ENCODE measurements around the gene RASSF6.
"Not testable (repeated sequence)": the region's sequence is repeated elsewhere in the genome, so short reads cannot be mapped to it uniquely, and the experiment has no call there.

Gene RASSF6, protein sequence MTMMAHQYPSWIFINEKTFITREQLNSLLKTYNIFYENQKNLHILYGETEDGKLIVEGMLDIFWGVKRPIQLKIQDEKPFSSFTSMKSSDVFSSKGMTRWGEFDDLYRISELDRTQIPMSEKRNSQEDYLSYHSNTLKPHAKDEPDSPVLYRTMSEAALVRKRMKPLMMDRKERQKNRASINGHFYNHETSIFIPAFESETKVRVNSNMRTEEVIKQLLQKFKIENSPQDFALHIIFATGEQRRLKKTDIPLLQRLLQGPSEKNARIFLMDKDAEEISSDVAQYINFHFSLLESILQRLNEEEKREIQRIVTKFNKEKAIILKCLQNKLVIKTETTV

DNA sequence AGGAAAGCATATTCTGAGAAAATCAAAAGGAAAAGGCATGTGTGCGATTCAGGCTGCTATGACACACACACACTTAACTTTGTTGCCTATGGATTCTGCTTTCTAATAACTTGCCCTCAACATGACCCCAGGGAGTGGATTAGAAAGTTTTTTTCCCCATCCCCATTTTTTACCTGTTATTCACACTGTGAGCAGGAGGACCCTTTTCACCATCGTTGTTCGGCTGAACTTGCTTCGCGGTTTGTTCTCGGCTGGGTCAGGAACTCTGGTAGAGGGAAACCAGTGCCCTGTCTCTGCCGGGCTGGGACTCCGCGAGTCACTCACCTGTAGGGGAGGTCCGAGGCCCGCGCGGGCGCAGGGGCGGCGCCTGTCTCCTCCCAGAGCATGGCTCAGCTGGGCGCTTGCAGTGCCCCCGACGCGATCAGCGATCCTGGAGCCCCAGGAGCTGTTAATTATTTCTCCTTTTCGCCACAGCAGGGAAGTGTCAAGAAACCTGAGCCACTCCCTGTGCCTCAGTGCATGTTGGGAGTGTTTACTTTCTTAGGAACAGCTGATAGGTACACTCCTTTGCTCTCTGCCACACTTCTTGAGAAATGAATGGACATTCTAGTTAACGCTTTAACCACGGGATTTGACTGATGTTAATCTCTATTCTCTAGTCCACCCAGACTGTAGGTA is at the start of gene RASSF6:
RASSF6 (minus strand) TSS at position 322 of the 678 bp plus-strand sequence. CDS start 8,641 bp downstream, outside the sequence.
- Histone ChIP-seq H3K27ac (ENCODE audit: low read depth, low read length) (no peak within 1 kb of the TSS), H3K9me3 (ENCODE audit: control insufficient read depth, insufficient read depth, low read depth, low read length) (no peaks in the 10 kb centered on the region), H3K4me1 (ENCODE audit: control insufficient read depth, insufficient read depth, low read length) (peaks cover 10% of the 10 kb centered on the region), H3K27me3 (ENCODE audit: control insufficient read depth, insufficient read depth, low read length) (peaks cover 21% of the 10 kb centered on the region), H3K4me3 (ENCODE audit: low read depth, low read length) (peak within 1 kb of the TSS; percentile 54), H3K36me3 (ENCODE audit: control insufficient read depth, insufficient read depth, low read length) (no peaks in the 10 kb centered on the region), H3K9ac (ENCODE audit: low read length) (peak within 1 kb of the TSS; percentile 7)

DNA sequence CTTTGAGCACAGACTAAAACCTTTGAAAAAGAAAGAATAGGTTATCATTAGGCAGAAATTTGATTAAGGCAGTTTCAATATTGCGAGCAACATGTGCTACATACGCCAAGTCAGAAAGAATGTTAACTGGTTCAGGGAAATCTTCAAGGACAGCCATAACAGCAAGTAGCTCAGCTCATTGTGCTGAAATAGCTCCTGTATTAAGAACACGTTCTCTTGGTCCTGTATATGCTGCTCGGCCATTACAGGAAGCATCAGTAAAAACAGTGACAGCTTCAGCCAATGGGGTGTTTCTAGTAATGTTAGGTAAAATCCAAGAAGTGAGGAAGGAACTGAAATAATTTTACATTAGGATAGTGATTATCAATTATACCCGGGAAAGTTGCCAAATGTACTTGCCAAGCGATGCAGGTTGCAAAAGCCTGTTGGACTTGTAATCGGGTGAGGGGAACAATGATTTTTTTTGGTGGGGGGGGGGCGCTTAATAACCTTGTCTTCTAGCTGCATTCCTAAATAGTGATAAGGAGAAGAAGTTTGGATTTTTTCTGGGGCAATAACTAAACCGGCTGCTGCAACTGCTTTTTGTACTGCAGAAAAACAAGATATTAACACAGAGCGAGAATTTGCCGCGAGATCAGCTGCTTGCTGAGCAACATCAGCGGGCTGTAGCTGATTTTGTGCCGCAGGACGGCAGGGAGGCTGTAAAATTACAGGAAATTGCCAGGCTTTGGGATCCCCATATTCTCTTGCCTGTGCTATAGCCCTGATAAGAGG is 49.4 kb upstream of the RASSF6 start:
- H3K9ac ChIP-seq (ENCODE audit: low read length), result no peak overlapping the region
- H3K4me1 ChIP-seq (ENCODE audit: control insufficient read depth, insufficient read depth, low read length), result no peaks in the 10 kb centered on the region
- H3K9me3 ChIP-seq (ENCODE audit: control insufficient read depth, insufficient read depth, low read depth, low read length), result no peaks in the 10 kb centered on the region
- H3K27ac ChIP-seq (ENCODE audit: low read depth, low read length), result no peak overlapping the region
- no peaks in the 10 kb centered on the region for H3K36me3 ChIP-seq (ENCODE audit: control insufficient read depth, insufficient read depth, low read length)
- H3K27me3 ChIP-seq (ENCODE audit: control insufficient read depth, insufficient read depth, low read length), result no peaks in the 10 kb centered on the region
- no peak overlapping the region for H3K4me3 ChIP-seq (ENCODE audit: low read depth, low read length)

DNA sequence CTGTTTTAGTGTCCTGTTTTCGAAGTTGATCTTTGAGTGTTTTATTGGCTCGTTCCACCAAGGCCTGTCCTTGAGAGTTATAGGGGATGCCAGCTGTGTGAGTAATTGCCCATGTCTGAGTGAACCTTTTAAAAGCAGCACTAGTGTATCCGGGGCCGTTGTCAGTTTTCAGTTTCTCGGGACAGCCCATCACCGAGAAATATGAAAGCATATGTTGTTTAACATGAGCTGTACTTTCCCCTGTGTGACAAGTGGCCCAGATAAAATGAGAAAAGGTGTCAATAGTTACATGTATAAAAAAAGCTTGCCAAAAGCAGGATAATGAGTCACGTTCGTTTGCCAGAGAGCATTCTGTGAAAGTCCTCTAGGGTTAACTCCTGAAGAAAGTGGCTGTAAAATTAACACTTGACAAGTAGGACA is 48.6 kb upstream of the RASSF6 start:
- Histone ChIP-seq H3K36me3 (ENCODE audit: control insufficient read depth, insufficient read depth, low read length) (no peaks in the 10 kb centered on the region), H3K9me3 (ENCODE audit: control insufficient read depth, insufficient read depth, low read depth, low read length) (no peaks in the 10 kb centered on the region), H3K27me3 (ENCODE audit: control insufficient read depth, insufficient read depth, low read length) (no peaks in the 10 kb centered on the region), H3K27ac (ENCODE audit: low read depth, low read length) (no peak overlapping the region), H3K9ac (ENCODE audit: low read length) (no peak overlapping the region), H3K4me3 (ENCODE audit: low read depth, low read length) (no peak overlapping the region), H3K4me1 (ENCODE audit: control insufficient read depth, insufficient read depth, low read length) (no peaks in the 10 kb centered on the region)

DNA sequence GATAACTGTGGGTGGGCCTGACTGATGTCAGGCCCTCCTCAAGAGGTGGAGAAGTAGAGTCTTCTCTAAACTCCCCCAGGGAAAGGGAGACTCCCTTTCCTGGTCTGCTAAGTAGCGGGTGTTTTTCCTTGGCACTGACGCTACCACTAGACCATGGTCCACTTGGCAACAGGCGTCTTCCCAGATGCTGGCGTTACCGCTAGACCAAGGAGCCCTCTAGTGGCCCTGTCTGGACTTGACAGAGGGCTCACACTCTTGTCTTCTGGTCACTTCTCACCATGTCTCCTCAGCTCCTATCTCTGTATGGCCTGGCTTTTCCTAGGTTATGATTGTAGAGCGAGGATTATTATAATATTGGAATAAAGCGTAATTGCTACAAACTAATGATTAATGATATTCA is 45.7 kb upstream of the RASSF6 start:
- not testable (repeated sequence) for H3K9ac ChIP-seq (ENCODE audit: low read length); H3K27me3 ChIP-seq (ENCODE audit: control insufficient read depth, insufficient read depth, low read length); H3K36me3 ChIP-seq (ENCODE audit: control insufficient read depth, insufficient read depth, low read length); H3K9me3 ChIP-seq (ENCODE audit: control insufficient read depth, insufficient read depth, low read depth, low read length); H3K27ac ChIP-seq (ENCODE audit: low read depth, low read length); H3K4me3 ChIP-seq (ENCODE audit: low read depth, low read length)
- peaks cover 14% of the 10 kb centered on the region for H3K4me1 ChIP-seq (ENCODE audit: control insufficient read depth, insufficient read depth, low read length)

DNA sequence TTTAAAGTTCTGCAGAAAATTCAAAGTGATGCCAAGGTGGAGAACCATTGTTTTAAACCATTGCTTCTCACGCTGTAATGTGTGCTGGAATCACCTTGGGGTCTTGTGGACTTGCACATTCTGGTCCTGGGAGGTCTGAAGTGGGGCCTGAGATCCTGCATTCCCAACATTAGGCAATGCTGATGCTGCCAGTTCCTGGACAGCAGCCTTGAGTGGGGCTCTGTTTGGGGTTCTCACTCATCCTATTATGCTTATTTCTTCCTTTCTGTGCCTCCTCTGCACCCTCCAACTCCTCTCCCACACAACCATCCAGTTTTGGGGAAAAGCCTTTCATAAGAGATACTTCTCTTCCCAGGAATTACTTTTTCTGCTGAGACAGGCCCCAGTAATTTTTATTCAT is 44.2 kb upstream of the RASSF6 start:
- H3K4me3 ChIP-seq (ENCODE audit: low read depth, low read length), result no peak overlapping the region
- H3K27me3 ChIP-seq (ENCODE audit: control insufficient read depth, insufficient read depth, low read length), result no peaks in the 10 kb centered on the region
- H3K9me3 ChIP-seq (ENCODE audit: control insufficient read depth, insufficient read depth, low read depth, low read length), result no peaks in the 10 kb centered on the region
- H3K9ac ChIP-seq (ENCODE audit: low read length), result no peak overlapping the region
- H3K4me1 ChIP-seq (ENCODE audit: control insufficient read depth, insufficient read depth, low read length), result peaks cover 14% of the 10 kb centered on the region
- no peak overlapping the region for H3K27ac ChIP-seq (ENCODE audit: low read depth, low read length)
- H3K36me3 ChIP-seq (ENCODE audit: control insufficient read depth, insufficient read depth, low read length), result no peaks in the 10 kb centered on the region

DNA sequence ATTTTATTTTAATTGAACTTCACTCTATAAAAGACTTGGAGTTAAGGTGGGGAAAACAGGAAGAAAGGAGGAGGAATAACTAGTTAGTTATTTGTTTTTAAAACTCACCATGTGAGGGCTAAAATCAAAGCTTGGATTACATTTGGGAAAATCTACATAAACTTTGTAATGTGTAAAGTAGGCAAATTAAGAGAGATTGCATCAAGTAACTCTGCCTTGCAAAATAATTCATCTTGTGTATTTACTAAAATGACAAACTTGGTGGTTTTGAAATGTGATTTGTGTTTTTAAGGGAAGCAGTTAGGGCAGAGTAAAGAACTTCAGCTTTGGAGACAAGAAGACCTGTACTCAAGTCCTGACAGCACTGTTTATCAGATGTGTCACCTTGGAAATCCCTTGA is 43.3 kb upstream of the RASSF6 start:
- H3K9ac ChIP-seq (ENCODE audit: low read length), result no peak overlapping the region
- no peaks in the 10 kb centered on the region for H3K27me3 ChIP-seq (ENCODE audit: control insufficient read depth, insufficient read depth, low read length)
- H3K4me3 ChIP-seq (ENCODE audit: low read depth, low read length), result no peak overlapping the region
- H3K27ac ChIP-seq (ENCODE audit: low read depth, low read length), result no peak overlapping the region
- H3K4me1 ChIP-seq (ENCODE audit: control insufficient read depth, insufficient read depth, low read length), result peaks cover 14% of the 10 kb centered on the region
- H3K36me3 ChIP-seq (ENCODE audit: control insufficient read depth, insufficient read depth, low read length), result no peaks in the 10 kb centered on the region
- no peaks in the 10 kb centered on the region for H3K9me3 ChIP-seq (ENCODE audit: control insufficient read depth, insufficient read depth, low read depth, low read length)

DNA sequence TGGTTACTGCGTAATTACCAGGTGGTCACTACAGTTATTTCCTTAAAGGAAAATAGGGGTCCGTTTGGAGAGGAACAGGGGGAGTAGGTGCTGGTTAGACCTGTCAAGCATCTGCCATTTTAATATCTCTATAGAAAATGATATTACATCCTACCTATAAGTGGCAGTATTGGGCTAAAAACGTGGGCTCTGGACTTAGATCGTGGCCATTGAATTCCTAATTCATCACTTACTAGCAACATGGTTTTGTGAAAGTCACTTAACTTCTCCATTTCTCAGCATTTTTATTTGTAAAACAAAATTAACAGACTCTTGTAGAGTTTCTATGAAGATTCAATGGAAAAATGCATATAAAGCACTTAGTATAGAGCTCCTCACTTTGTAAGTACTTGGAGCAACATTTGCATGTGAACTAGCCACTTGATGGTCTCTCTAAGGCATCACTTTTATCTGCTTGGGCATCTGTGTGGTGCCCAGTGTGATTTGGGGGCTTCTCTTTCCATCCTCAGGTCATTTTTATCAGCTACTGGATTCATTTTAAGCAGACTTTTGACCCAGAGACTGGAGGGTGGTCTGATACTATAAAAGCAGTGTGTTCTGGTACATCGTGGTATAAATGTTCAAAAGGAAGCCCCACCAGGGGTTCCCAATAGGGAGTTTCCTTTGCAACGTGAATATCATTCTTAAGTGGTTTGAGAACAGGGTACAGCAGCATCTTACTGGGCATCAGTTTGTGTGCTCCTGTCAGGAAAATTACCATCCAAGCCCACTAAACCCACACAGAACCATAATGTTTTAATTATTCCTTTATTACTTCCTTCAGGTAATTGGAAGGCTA is 42.7 kb upstream of the RASSF6 start:
- Histone ChIP-seq H3K9ac (ENCODE audit: low read length) (no peak overlapping the region), H3K4me1 (ENCODE audit: control insufficient read depth, insufficient read depth, low read length) (peaks cover 14% of the 10 kb centered on the region), H3K36me3 (ENCODE audit: control insufficient read depth, insufficient read depth, low read length) (no peaks in the 10 kb centered on the region), H3K9me3 (ENCODE audit: control insufficient read depth, insufficient read depth, low read depth, low read length) (no peaks in the 10 kb centered on the region), H3K27me3 (ENCODE audit: control insufficient read depth, insufficient read depth, low read length) (no peaks in the 10 kb centered on the region), H3K27ac (ENCODE audit: low read depth, low read length) (no peak overlapping the region), H3K4me3 (ENCODE audit: low read depth, low read length) (no peak overlapping the region)

DNA sequence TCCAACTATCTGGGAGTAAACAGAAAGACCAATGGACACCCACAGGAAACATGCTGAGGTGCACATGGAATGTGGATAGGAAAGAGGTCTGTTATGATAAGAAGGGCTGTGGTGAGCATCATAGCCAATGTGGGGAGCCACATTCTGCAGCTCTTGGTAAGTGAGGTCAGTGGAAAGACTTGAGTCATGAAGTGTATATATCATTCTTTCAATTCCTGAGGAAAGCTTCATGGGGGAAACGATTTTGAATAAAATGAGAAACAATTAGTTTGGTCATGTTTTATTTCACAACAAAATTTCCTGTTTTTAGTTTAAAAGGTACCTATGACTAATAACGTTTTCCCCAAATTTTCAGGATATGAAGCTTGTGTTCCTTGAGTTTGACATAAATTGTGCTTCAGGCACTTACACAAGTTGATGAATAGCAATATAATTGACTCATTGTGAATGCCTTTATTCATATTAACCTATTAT is 41.4 kb upstream of the RASSF6 start:
- Histone ChIP-seq H3K4me1 (ENCODE audit: control insufficient read depth, insufficient read depth, low read length) (peaks cover 14% of the 10 kb centered on the region), H3K27ac (ENCODE audit: low read depth, low read length) (no peak overlapping the region), H3K4me3 (ENCODE audit: low read depth, low read length) (no peak overlapping the region), H3K36me3 (ENCODE audit: control insufficient read depth, insufficient read depth, low read length) (no peaks in the 10 kb centered on the region), H3K9ac (ENCODE audit: low read length) (no peak overlapping the region), H3K9me3 (ENCODE audit: control insufficient read depth, insufficient read depth, low read depth, low read length) (no peaks in the 10 kb centered on the region), H3K27me3 (ENCODE audit: control insufficient read depth, insufficient read depth, low read length) (no peaks in the 10 kb centered on the region)

DNA sequence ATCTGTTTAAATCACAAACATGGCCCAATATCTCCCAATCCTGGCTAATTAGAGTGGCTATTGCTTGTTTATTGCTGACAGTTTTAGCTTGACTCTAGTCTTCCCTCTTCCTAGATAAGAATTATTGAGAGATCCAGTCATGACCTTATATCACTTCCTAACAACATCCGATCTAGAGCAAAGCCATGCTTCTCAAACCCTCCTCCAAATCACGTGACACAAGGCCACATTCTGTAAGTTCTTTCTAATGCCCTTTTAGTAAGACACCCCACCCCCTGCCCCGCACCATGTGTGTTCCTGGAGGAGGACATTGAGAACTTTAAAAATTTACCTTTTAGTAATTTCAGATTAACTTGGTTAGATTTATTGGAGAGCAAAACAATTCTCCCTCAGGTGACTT is 40.6 kb upstream of the RASSF6 start:
- Histone ChIP-seq H3K4me1 (ENCODE audit: control insufficient read depth, insufficient read depth, low read length) (peaks cover 14% of the 10 kb centered on the region), H3K27me3 (ENCODE audit: control insufficient read depth, insufficient read depth, low read length) (no peaks in the 10 kb centered on the region), H3K27ac (ENCODE audit: low read depth, low read length) (no peak overlapping the region)

DNA sequence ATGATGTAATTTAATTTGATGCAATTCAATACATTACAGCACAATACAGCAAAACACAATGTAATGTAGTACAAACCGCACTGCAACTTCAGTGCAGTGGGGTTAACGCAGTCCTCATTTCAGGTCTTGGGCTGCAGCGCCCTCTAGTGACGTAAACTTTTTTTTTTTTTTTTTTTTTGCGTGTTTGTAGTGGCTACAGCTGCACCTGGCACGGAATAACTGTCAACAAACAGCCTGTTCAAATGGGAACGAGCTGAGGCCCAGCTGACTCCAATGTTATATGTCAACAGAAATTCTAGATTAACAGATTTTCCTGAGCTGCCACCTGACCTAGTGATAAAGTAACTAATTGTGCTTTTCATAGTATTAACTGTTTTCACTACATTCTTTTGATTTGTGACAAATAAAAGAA is 33.5 kb upstream of the RASSF6 start:
- no peak overlapping the region for H3K4me3 ChIP-seq (ENCODE audit: low read depth, low read length)
- H3K36me3 ChIP-seq (ENCODE audit: control insufficient read depth, insufficient read depth, low read length), result no peaks in the 10 kb centered on the region
- H3K4me1 ChIP-seq (ENCODE audit: control insufficient read depth, insufficient read depth, low read length), result no peaks in the 10 kb centered on the region
- no peak overlapping the region for H3K27ac ChIP-seq (ENCODE audit: low read depth, low read length)
- no peaks in the 10 kb centered on the region for H3K9me3 ChIP-seq (ENCODE audit: control insufficient read depth, insufficient read depth, low read depth, low read length)
- H3K9ac ChIP-seq (ENCODE audit: low read length), result no peak overlapping the region
- no peaks in the 10 kb centered on the region for H3K27me3 ChIP-seq (ENCODE audit: control insufficient read depth, insufficient read depth, low read length)

More for the DNA sequence above, 40.6 kb upstream of the RASSF6 start:
- Histone ChIP-seq H3K4me3 (ENCODE audit: low read depth, low read length) (no peak overlapping the region), H3K9ac (ENCODE audit: low read length) (no peak overlapping the region), H3K36me3 (ENCODE audit: control insufficient read depth, insufficient read depth, low read length) (no peaks in the 10 kb centered on the region), H3K9me3 (ENCODE audit: control insufficient read depth, insufficient read depth, low read depth, low read length) (no peaks in the 10 kb centered on the region)

Measured in HUES6 (cell line).